Mesodermal cell (in vitro differentiated cells): Measurements from ENCODE around the gene FOXN3.

Experiments
- H3K27ac ChIP-seq: 2 replicates; pipeline ENCODE4 v1.7.0; 2013; ENCODE audit warnings: mild to moderate bottlenecking, low read depth, low read length, moderate library complexity; ENCODE audit not compliant: severe bottlenecking
- H3K36me3 ChIP-seq: 2 replicates; pipeline ENCODE4 v1.7.1; 2013; ENCODE audit warnings: mild to moderate bottlenecking, low read length, moderate library complexity; ENCODE audit not compliant: control insufficient read depth, insufficient read depth
- H3K4me1 ChIP-seq: one replicate; pipeline ENCODE4 v1.7.1; 2013; ENCODE audit warnings: mild to moderate bottlenecking, low read length; ENCODE audit not compliant: insufficient read depth, control insufficient read depth, poor library complexity, severe bottlenecking
- H3K4me3 ChIP-seq: 2 replicates; pipeline ENCODE4 v1.7.0; 2013; ENCODE audit warnings: low read length, control low read depth, mild to moderate bottlenecking; ENCODE audit not compliant: insufficient read depth, poor library complexity, severe bottlenecking; ENCODE audit errors: extremely low read depth
- H3K9me3 ChIP-seq: 2 replicates; pipeline ENCODE4 v1.7.1; 2013; ENCODE audit warnings: mild to moderate bottlenecking, low read length, moderate library complexity; ENCODE audit not compliant: control insufficient read depth
- WGBS, 2 experiments: methylation state at CpG; one replicate each; pipeline ENCODE4 v1.1.5; 2013; ENCODE audit warnings: missing lambda C conversion rate in 2 of 2; ENCODE audit not compliant: insufficient coverage in 2 of 2; 5-methylcytosine and 5-hydroxymethylcytosine counted together

Gene FOXN3

GRCh38 chr14:89194376-89194775, 222.7 kb downstream of the FOXN3 start:
- H3K4me3 ChIP-seq = no peak overlapping the region
- no peaks in the 10 kb centered on the region for H3K9me3 ChIP-seq
- H3K36me3 ChIP-seq = peaks cover 21% of the 10 kb centered on the region
- H3K27ac ChIP-seq = no peak overlapping the region
- no peaks in the 10 kb centered on the region for H3K4me1 ChIP-seq
- WGBS, 2 experiments = 80 to 100% methylated on average over 1 of the region's 1 CpG

- no peak overlapping the region for H3K4me3 ChIP-seq
- H3K4me1 ChIP-seq = peaks cover 21% of the 10 kb centered on the region
- peak overlapping the region; percentile 41 for H3K27ac ChIP-seq
- no peaks in the 10 kb centered on the region for H3K9me3 ChIP-seq
- peaks cover 27% of the 10 kb centered on the region for H3K36me3 ChIP-seq
- WGBS, 2 experiments = 71 to 85% methylated on average over 8 to 10 of the region's 11 CpGs
Observed at GRCh38 chr14:89190765-89191513, 226.1 kb downstream of the FOXN3 start.

- Histone ChIP-seq H3K9me3 (no peaks in the 10 kb centered on the region), H3K36me3 (peaks cover 26% of the 10 kb centered on the region), H3K27ac (no peak overlapping the region), H3K4me1 (peaks cover 23% of the 10 kb centered on the region), H3K4me3 (no peak overlapping the region)
- 100% methylated on average over 1 of the region's 3 CpGs; no CpG with 5 or more reads in 1 of the 2 experiments for WGBS, 2 experiments
Observed at GRCh38 chr14:89188492-89188891, 228.5 kb downstream of the FOXN3 start.

GRCh38 chr14:89187501-89187900, 229.5 kb downstream of the FOXN3 start:
- Histone ChIP-seq H3K27ac (peak overlapping the region; percentile 75), H3K4me3 (no peak overlapping the region), H3K36me3 (peaks cover 26% of the 10 kb centered on the region), H3K9me3 (no peaks in the 10 kb centered on the region), H3K4me1 (peaks cover 23% of the 10 kb centered on the region)
- 86 to 93% methylated on average over 3 to 6 of the region's 6 CpGs for WGBS, 2 experiments

- peaks cover 26% of the 10 kb centered on the region for H3K36me3 ChIP-seq
- H3K27ac ChIP-seq = peak overlapping the region; percentile 75
- no peaks in the 10 kb centered on the region for H3K9me3 ChIP-seq
- H3K4me3 ChIP-seq = no peak overlapping the region
- H3K4me1 ChIP-seq = peaks cover 23% of the 10 kb centered on the region
- WGBS, 2 experiments = 83 to 99% methylated on average over 5 to 7 of the region's 7 CpGs
Observed at GRCh38 chr14:89186856-89187376, 230.1 kb downstream of the FOXN3 start.

GRCh38 chr14:89185919-89186855, 230.8 kb downstream of the FOXN3 start:
- Histone ChIP-seq H3K4me3 (no peak overlapping the region), H3K9me3 (no peaks in the 10 kb centered on the region), H3K36me3 (peaks cover 26% of the 10 kb centered on the region), H3K27ac (peak overlapping the region; percentile 75), H3K4me1 (peaks cover 23% of the 10 kb centered on the region)
- 85 to 89% methylated on average over 8 to 10 of the region's 13 CpGs for WGBS, 2 experiments

- no peaks in the 10 kb centered on the region for H3K9me3 ChIP-seq
- H3K27ac ChIP-seq = no peak overlapping the region
- peaks cover 24% of the 10 kb centered on the region for H3K36me3 ChIP-seq
- 93 to 94% methylated on average over 4 of the region's 4 CpGs for WGBS, 2 experiments
- peaks cover 23% of the 10 kb centered on the region for H3K4me1 ChIP-seq
- no peak overlapping the region for H3K4me3 ChIP-seq
Observed at GRCh38 chr14:89184952-89185351, 232.1 kb downstream of the FOXN3 start.

GRCh38 chr14:89182326-89182725, 234.7 kb downstream of the FOXN3 start:
- no peak overlapping the region for H3K4me3 ChIP-seq
- H3K9me3 ChIP-seq = no peaks in the 10 kb centered on the region
- H3K36me3 ChIP-seq = peaks cover 7% of the 10 kb centered on the region
- 83 to 100% methylated on average over 1 to 2 of the region's 5 CpGs for WGBS, 2 experiments
- peaks cover 19% of the 10 kb centered on the region for H3K4me1 ChIP-seq
- H3K27ac ChIP-seq = no peak overlapping the region

GRCh38 chr14:89180546-89180945, 236.5 kb downstream of the FOXN3 start:
- H3K4me3 ChIP-seq = no peak overlapping the region
- no peaks in the 10 kb centered on the region for H3K9me3 ChIP-seq
- peaks cover 4% of the 10 kb centered on the region for H3K4me1 ChIP-seq
- peaks cover 14% of the 10 kb centered on the region for H3K36me3 ChIP-seq
- H3K27ac ChIP-seq = no peak overlapping the region
- WGBS, 2 experiments = 93 to 98% methylated on average over 7 to 13 of the region's 14 CpGs

- peaks cover 4% of the 10 kb centered on the region for H3K4me1 ChIP-seq
- 87 to 90% methylated on average over 8 to 13 of the region's 13 CpGs for WGBS, 2 experiments
- peaks cover 20% of the 10 kb centered on the region for H3K36me3 ChIP-seq
- H3K4me3 ChIP-seq = no peak overlapping the region
- no peaks in the 10 kb centered on the region for H3K9me3 ChIP-seq
- no peak overlapping the region for H3K27ac ChIP-seq
Observed at GRCh38 chr14:89179891-89180404, 237.1 kb downstream of the FOXN3 start.
